Measurements from ENCODE around the gene CCDC59. TPM values are rescaled to one million over a fixed set of nuclear protein-coding genes. Genes with fewer than 3 reads are reported as not detected.
"Not testable (repeated sequence)": the region's sequence is repeated elsewhere in the genome, so short reads cannot be mapped to it uniquely, and the experiment has no call there.

Gene CCDC59
- total RNA-seq, 2 donors from 2014 or later: 25.3 to 71.1 TPM

GRCh38 chr12:82361461-82361915, 3.3 kb upstream of the CCDC59 start:
- Histone ChIP-seq H3K4me1 (ENCODE audit: control insufficient read depth in 1 of 2, low read depth in 2 of 2) (peaks cover 19 to 27% of the 10 kb centered on the region in 2 donors), H3K36me3 (no peaks in the 10 kb centered on the region), H3K27ac (no peak overlapping the region), H3K27me3 (replicated peaks; ENCODE audit: insufficient read depth) (no peaks in the 10 kb centered on the region), H3K9me3 (no peaks in the 10 kb centered on the region), H3K4me3 (no peak overlapping the region)
- ATAC-seq (ENCODE audit: insufficient number of reproducible peaks, low FRiP score, low read depth) (no peak), DNase-seq (ENCODE audit: low spot score) (no peak)
- no peak for TF ChIP-seq CTCF (IDR thresholded peaks at IDR 0.05)

- H3K4me1 ChIP-seq (ENCODE audit: control insufficient read depth in 1 of 2, low read depth in 2 of 2): peaks cover 23 to 34% of the 10 kb centered on the region in 2 donors
- ATAC-seq (ENCODE audit: insufficient number of reproducible peaks, low FRiP score, low read depth): not testable (repeated sequence)
Observed at GRCh38 chr12:82360834-82361233, 2.6 kb upstream of the CCDC59 start.

GRCh38 chr12:82359115-82359478, 910 bp upstream of the CCDC59 start:
- peak overlapping the region; percentile 95 to 98 for H3K27ac ChIP-seq
- TF ChIP-seq CTCF (IDR thresholded peaks at IDR 0.05): no peak
- peaks cover 6% of the 10 kb centered on the region for H3K36me3 ChIP-seq
- ATAC-seq (ENCODE audit: insufficient number of reproducible peaks, low FRiP score, low read depth): no peak
- DNase-seq (ENCODE audit: low spot score): no peak
- peaks cover 24 to 42% of the 10 kb centered on the region in 2 donors for H3K4me1 ChIP-seq (ENCODE audit: control insufficient read depth in 1 of 2, low read depth in 2 of 2)
- no peaks in the 10 kb centered on the region for H3K9me3 ChIP-seq
- peak overlapping the region; percentile 93 for H3K4me3 ChIP-seq
- no peaks in the 10 kb centered on the region for H3K27me3 ChIP-seq (replicated peaks; ENCODE audit: insufficient read depth)

More at GRCh38 chr12:82360834-82361233, 2.6 kb upstream of the CCDC59 start:
- not testable (repeated sequence) for H3K4me3 ChIP-seq; H3K36me3 ChIP-seq; H3K27me3 ChIP-seq (replicated peaks; ENCODE audit: insufficient read depth); H3K27ac ChIP-seq; H3K9me3 ChIP-seq; DNase-seq (ENCODE audit: low spot score)

GRCh38 chr12:82357845-82358199, 365 bp downstream of the CCDC59 start:
- H3K27ac ChIP-seq: peak overlapping the region; percentile 95 to 98
- H3K9me3 ChIP-seq: no peaks in the 10 kb centered on the region
- peaks cover 6% of the 10 kb centered on the region for H3K36me3 ChIP-seq
- TF ChIP-seq CTCF (IDR thresholded peaks at IDR 0.05): no peak
- ATAC-seq (ENCODE audit: insufficient number of reproducible peaks, low FRiP score, low read depth): no peak
- H3K4me3 ChIP-seq: peak overlapping the region; percentile 93
- peaks cover 24 to 42% of the 10 kb centered on the region in 2 donors for H3K4me1 ChIP-seq (ENCODE audit: control insufficient read depth in 1 of 2, low read depth in 2 of 2)
- no peak for DNase-seq (ENCODE audit: low spot score)
- H3K27me3 ChIP-seq (replicated peaks; ENCODE audit: insufficient read depth): no peaks in the 10 kb centered on the region

- TF ChIP-seq CTCF (IDR thresholded peaks at IDR 0.05): no peak
- Histone ChIP-seq H3K4me1 (ENCODE audit: control insufficient read depth in 1 of 2, low read depth in 2 of 2) (peaks cover 24 to 42% of the 10 kb centered on the region in 2 donors), H3K27ac (peak overlapping the region; percentile 95 to 98), H3K27me3 (replicated peaks; ENCODE audit: insufficient read depth) (no peaks in the 10 kb centered on the region), H3K4me3 (peak overlapping the region; percentile 93), H3K9me3 (no peaks in the 10 kb centered on the region), H3K36me3 (peaks cover 10% of the 10 kb centered on the region)
- no peak for ATAC-seq (ENCODE audit: insufficient number of reproducible peaks, low FRiP score, low read depth)
- no peak for DNase-seq (ENCODE audit: low spot score)
Observed at GRCh38 chr12:82357340-82357739, 847 bp downstream of the CCDC59 start.

- peaks cover 22% of the 10 kb centered on the region for H3K36me3 ChIP-seq
- no peaks in the 10 kb centered on the region for H3K27me3 ChIP-seq (replicated peaks; ENCODE audit: insufficient read depth)
- no peak for DNase-seq (ENCODE audit: low spot score)
- H3K4me1 ChIP-seq (ENCODE audit: control insufficient read depth in 1 of 2, low read depth in 2 of 2): peaks cover 4 to 13% of the 10 kb centered on the region in 2 donors
- H3K9me3 ChIP-seq: no peaks in the 10 kb centered on the region
- TF ChIP-seq CTCF (IDR thresholded peaks at IDR 0.05): no peak
- no peak for ATAC-seq (ENCODE audit: insufficient number of reproducible peaks, low FRiP score, low read depth)
- H3K4me3 ChIP-seq: no peak overlapping the region
- H3K27ac ChIP-seq: no peak overlapping the region
Observed at GRCh38 chr12:82351390-82351789, 6.8 kb downstream of the CCDC59 start.

Measured in thoracic aorta (tissue), 2 donors.